SK-N-SH (cell line): ENCODE measurements around the gene GNG14. TPM values are rescaled to one million over a fixed set of nuclear protein-coding genes. Genes with fewer than 3 reads are reported as not detected.

Experiments used
- CTCF ChIA-PET: fragments of 300-600, 350-600 bp; formaldehyde crosslinking; extraction: SDS; loops from one replicate; lab custom pipeline; 2021; lab: Yijun Ruan, JAX
- POLR2A ChIA-PET: fragments of 350-600 bp; sonication (Branson Sonifier 250); formaldehyde crosslinking; extraction: SDS; loops from one replicate; lab custom pipeline; 2020; ENCODE audit warnings: antibody characterized with exemption, inconsistent platforms; lab: Yijun Ruan, JAX
- DNase-seq: peaks from one replicate; pipeline ENCODE4 v3.0.0; 2012
- H2AFZ ChIP-seq: fragments of 200-600 bp; sonication (generic); 2 replicates; pipeline ENCODE4 v1.8.1; 2016; ENCODE audit warnings: antibody characterized with exemption, mild to moderate bottlenecking, low read depth
- H3F3A ChIP-seq: fragments of 200-600 bp; sonication (generic); replicated peaks from 2 replicates; pipeline ENCODE3; 2016; ENCODE audit warnings: antibody characterized with exemption, mild to moderate bottlenecking; ENCODE audit not compliant: insufficient read depth
- H3K27ac ChIP-seq, 2 experiments: fragments of 200-500 bp in 1 of 2; fragments of 200-600 bp in 1 of 2; sonication (Bioruptor generic) in 1 of 2; sonication (generic), shearing (Covaris generic) in 1 of 2; 2 replicates each; pipeline versions ENCODE4 v1.5.1 to v1.6.1; 2014 to 2016; ENCODE audit warnings: low read depth in 2 of 2, inconsistent platforms in 1 of 2, low read length in 1 of 2, mild to moderate bottlenecking in 1 of 2, mixed read lengths in 1 of 2
- H3K27me3 ChIP-seq: fragments of 200-600 bp; sonication (generic), shearing (Covaris generic); 2 replicates; pipeline ENCODE4 v1.6.1; 2016; ENCODE audit warnings: mixed run types; ENCODE audit not compliant: insufficient read depth
- H3K36me3 ChIP-seq, 2 experiments: fragments of 200-500 bp in 1 of 2; fragments of 200-600 bp in 1 of 2; sonication (Bioruptor generic) in 1 of 2; sonication (generic) in 1 of 2; replicated peaks in 1 of 2; 2 replicates each; pipeline versions ENCODE3 to v1.5.1; 2014 to 2016; ENCODE audit warnings: low read length in 1 of 2, mild to moderate bottlenecking in 1 of 2; ENCODE audit not compliant: insufficient read depth in 2 of 2, control insufficient read depth in 1 of 2
- H3K4me1 ChIP-seq, 2 experiments: fragments of 200-500 bp in 1 of 2; fragments of 200-600 bp in 1 of 2; sonication (Bioruptor generic) in 1 of 2; sonication (generic), shearing (Covaris generic) in 1 of 2; 2 replicates each; pipeline versions ENCODE4 v1.5.1 to v1.6.1; 2014 to 2016; ENCODE audit warnings: low read depth in 1 of 2, low read length in 1 of 2, mixed run types in 1 of 2; ENCODE audit not compliant: insufficient read depth in 2 of 2, control insufficient read depth in 1 of 2
- H3K4me2 ChIP-seq: fragments of 200-600 bp; sonication (generic), shearing (Covaris generic); 2 replicates; pipeline ENCODE4 v1.6.1; 2017; ENCODE audit warnings: mixed run types
- H3K4me3 ChIP-seq, 2 experiments: fragments of 200-500 bp in 1 of 2; fragments of 200-600 bp in 1 of 2; sonication (Bioruptor generic) in 1 of 2; sonication (generic), shearing (Covaris generic) in 1 of 2; 2 replicates each; pipeline versions ENCODE4 v1.5.1 to v1.8.1; 2014 to 2016; ENCODE audit warnings: low read depth in 2 of 2, inconsistent platforms in 1 of 2, low read length in 1 of 2, mild to moderate bottlenecking in 1 of 2, mixed read lengths in 1 of 2, moderate library complexity in 1 of 2
- H3K79me2 ChIP-seq: fragments of 200-600 bp; sonication (generic); 2 replicates; pipeline ENCODE4 v1.8.1; 2017; ENCODE audit warnings: mild to moderate bottlenecking; ENCODE audit not compliant: insufficient read depth
- H3K9ac ChIP-seq: fragments of 200-600 bp; sonication (generic); 2 replicates; pipeline ENCODE4 v1.6.1; 2017; ENCODE audit warnings: mixed run types
- H3K9me2 ChIP-seq: fragments of 200-600 bp; sonication (generic); 2 replicates; pipeline ENCODE4 v1.6.1; 2017; ENCODE audit warnings: mixed run types
- H3K9me3 ChIP-seq: fragments of 200-600 bp; sonication (generic); 2 replicates; pipeline ENCODE4 v1.6.1; 2017; ENCODE audit warnings: mixed run types, mild to moderate bottlenecking, moderate library complexity
- H4K20me1 ChIP-seq: fragments of 200-600 bp; sonication (generic); 2 replicates; pipeline ENCODE4 v1.6.1; 2017; ENCODE audit warnings: mild to moderate bottlenecking, mixed run types; ENCODE audit not compliant: insufficient read depth
- ELF1 ChIP-seq: IDR thresholded peaks from 2 replicates; pipeline ENCODE4 v1.4.0; 2012
- EP300 ChIP-seq, 2 experiments: IDR thresholded peaks; 2 replicates each; pipeline versions ENCODE4 v1.4.0 to v1.6.1; 2012; ENCODE audit warnings: borderline replicate concordance in 1 of 2, low read depth in 1 of 2, low read length in 1 of 2
- FOSL2 ChIP-seq: IDR thresholded peaks from 2 replicates; pipeline ENCODE4 v1.4.0; 2012; ENCODE audit warnings: low read depth, mild to moderate bottlenecking, moderate library complexity, borderline replicate concordance
- FOXJ3 ChIP-seq: sonication (generic); formaldehyde crosslinking; IDR thresholded peaks from 2 replicates; pipeline ENCODE4 v1.5.1; 2020; ENCODE audit warnings: mild to moderate bottlenecking, missing genetic modification reagents
- FOXM1 ChIP-seq: IDR thresholded peaks from 2 replicates; pipeline ENCODE4 v1.4.0; 2012; ENCODE audit warnings: low read depth, mild to moderate bottlenecking
- GABPA ChIP-seq: IDR thresholded peaks from 2 replicates; pipeline ENCODE4 v1.4.0; 2012; ENCODE audit warnings: low read depth, mild to moderate bottlenecking
- GATA2 ChIP-seq: sonication (generic); formaldehyde crosslinking; IDR thresholded peaks from 2 replicates; pipeline ENCODE4 v1.5.0; 2020; ENCODE audit warnings: mild to moderate bottlenecking, missing genetic modification reagents
- JUND ChIP-seq: IDR thresholded peaks from 2 replicates; pipeline ENCODE4 v1.4.0; 2012
- MEF2A ChIP-seq: IDR thresholded peaks from 2 replicates; pipeline ENCODE4 v1.4.0; 2012; ENCODE audit warnings: low read depth, borderline replicate concordance
- MXI1 ChIP-seq: IDR thresholded peaks from 2 replicates; pipeline ENCODE4 v1.6.1; 2012; ENCODE audit warnings: mild to moderate bottlenecking, low read depth, low read length, improper control_type of control experiment
- NFIC ChIP-seq: IDR thresholded peaks from 2 replicates; pipeline ENCODE4 v1.4.0; 2012; ENCODE audit warnings: borderline replicate concordance
- NRF1 ChIP-seq: IDR thresholded peaks from 2 replicates; pipeline ENCODE4 v1.6.1; 2012; ENCODE audit warnings: low read depth, mild to moderate bottlenecking, low read length
- POLR2AphosphoS5 ChIP-seq: IDR thresholded peaks from 2 replicates; pipeline ENCODE4 v1.6.1; 2012; ENCODE audit warnings: low read depth, low read length
- RXRA ChIP-seq: IDR thresholded peaks from 2 replicates; pipeline ENCODE4 v1.4.0; 2012; ENCODE audit warnings: low read depth, mild to moderate bottlenecking, borderline replicate concordance
- SIN3A ChIP-seq: IDR thresholded peaks from 2 replicates; pipeline ENCODE4 v1.6.1; 2012; ENCODE audit warnings: low read depth, mild to moderate bottlenecking, low read length, moderate library complexity, borderline replicate concordance
- TCF12 ChIP-seq: IDR thresholded peaks from 2 replicates; pipeline ENCODE4 v1.4.0; 2012
- TEAD4 ChIP-seq: IDR thresholded peaks from 2 replicates; pipeline ENCODE4 v1.4.0; 2012; ENCODE audit warnings: mild to moderate bottlenecking, borderline replicate concordance; ENCODE audit not compliant: insufficient read depth
- YY1 ChIP-seq: IDR thresholded peaks from 2 replicates; pipeline ENCODE4 v1.4.0; 2012; ENCODE audit warnings: low read depth, mild to moderate bottlenecking
- WGBS: methylation state at CpG from one replicate; pipeline ENCODE4 v1.1.6; 2017; ENCODE audit warnings: low lambda C conversion rate; 5-methylcytosine and 5-hydroxymethylcytosine counted together
- polyA plus RNA-seq, 3 experiments: library from polyadenylated mRNA; depleted of rRNA; stranded (reverse); fragments of >200 nt; gene quantifications; 2 replicates each; pipeline ENCODE4 v1.2.3, GENCODE V29; 2012
- TF ChIP-seq, protein P1 (sequence below): fragments of 150-350 bp; IDR thresholded peaks from 2 replicates; pipeline ENCODE4 v1.6.1; 2016; ENCODE audit warnings: mild to moderate bottlenecking, low read depth, low read length
- TF ChIP-seq, protein P2 (sequence below): fragments of 150-350 bp; IDR thresholded peaks from 2 replicates; pipeline ENCODE4 v1.6.1; 2017; ENCODE audit warnings: antibody characterized with exemption, low read length, low read depth, borderline replicate concordance
- TF ChIP-seq, protein P3 (sequence below): IDR thresholded peaks from 2 replicates; pipeline ENCODE4 v1.4.0; 2012; ENCODE audit warnings: low read depth
- TF ChIP-seq, protein P4 (sequence below): IDR thresholded peaks from 2 replicates; pipeline ENCODE4 v1.4.0; 2012; ENCODE audit warnings: low read depth, borderline replicate concordance

Gene GNG14
- polyA plus RNA-seq, 1 of the 3 experiments (the other 2 are of a cell fraction): not detected

DNA sequence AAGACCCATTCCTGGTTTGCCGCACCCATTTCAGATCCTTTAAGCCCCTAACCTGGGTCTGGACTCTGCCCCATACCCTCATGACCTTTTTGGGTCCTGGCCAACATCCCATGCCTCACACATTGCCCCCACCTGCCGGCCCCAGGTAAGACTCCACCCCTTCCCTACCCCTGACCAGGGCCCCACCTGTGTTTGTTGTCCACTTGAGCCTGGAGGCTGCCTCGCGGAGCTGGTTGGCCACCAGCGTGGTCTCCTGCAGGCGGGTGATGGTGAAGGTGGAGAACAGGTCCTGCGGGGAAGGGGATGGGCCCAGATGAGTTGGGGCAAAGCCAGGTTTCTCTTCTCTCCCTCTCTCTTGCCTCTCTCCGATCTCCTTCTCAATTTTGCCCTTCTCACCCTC is 40.8 kb upstream of the GNG14 start:
- H3K9ac ChIP-seq: no peak overlapping the region
- no peak overlapping the region for H3K27ac ChIP-seq
- no peaks in the 10 kb centered on the region for H3F3A ChIP-seq
- peaks cover 0 to 8% of the 10 kb centered on the region in 2 experiments; a peak in 1 of 4 replicates for H3K4me1 ChIP-seq
- no peaks in the 10 kb centered on the region for H3K9me3 ChIP-seq
- H3K4me2 ChIP-seq: no peak overlapping the region
- POLR2A ChIA-PET: no interaction called here
- H3K27me3 ChIP-seq: no peaks in the 10 kb centered on the region
- CTCF ChIA-PET: interaction anchor here (1.6 kb wide), 1 partner anchor 25 kb away, joined by 9 read pairs; no protein-coding TSS in a partner anchor
- H3K79me2 ChIP-seq: no peaks in the 10 kb centered on the region
- no peak for TF ChIP-seq TEAD4
- TF ChIP-seq SIN3A: no peak
- no peak for TF ChIP-seq FOXJ3
- TF ChIP-seq, protein P1, sequence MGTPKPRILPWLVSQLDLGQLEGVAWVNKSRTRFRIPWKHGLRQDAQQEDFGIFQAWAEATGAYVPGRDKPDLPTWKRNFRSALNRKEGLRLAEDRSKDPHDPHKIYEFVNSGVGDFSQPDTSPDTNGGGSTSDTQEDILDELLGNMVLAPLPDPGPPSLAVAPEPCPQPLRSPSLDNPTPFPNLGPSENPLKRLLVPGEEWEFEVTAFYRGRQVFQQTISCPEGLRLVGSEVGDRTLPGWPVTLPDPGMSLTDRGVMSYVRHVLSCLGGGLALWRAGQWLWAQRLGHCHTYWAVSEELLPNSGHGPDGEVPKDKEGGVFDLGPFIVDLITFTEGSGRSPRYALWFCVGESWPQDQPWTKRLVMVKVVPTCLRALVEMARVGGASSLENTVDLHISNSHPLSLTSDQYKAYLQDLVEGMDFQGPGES: no peak
- no peak for TF ChIP-seq RXRA
- TF ChIP-seq, protein P2, sequence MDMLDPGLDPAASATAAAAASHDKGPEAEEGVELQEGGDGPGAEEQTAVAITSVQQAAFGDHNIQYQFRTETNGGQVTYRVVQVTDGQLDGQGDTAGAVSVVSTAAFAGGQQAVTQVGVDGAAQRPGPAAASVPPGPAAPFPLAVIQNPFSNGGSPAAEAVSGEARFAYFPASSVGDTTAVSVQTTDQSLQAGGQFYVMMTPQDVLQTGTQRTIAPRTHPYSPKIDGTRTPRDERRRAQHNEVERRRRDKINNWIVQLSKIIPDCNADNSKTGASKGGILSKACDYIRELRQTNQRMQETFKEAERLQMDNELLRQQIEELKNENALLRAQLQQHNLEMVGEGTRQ: no peak
- TF ChIP-seq, protein P3, sequence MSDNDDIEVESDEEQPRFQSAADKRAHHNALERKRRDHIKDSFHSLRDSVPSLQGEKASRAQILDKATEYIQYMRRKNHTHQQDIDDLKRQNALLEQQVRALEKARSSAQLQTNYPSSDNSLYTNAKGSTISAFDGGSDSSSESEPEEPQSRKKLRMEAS: no peak
- H3K9me2 ChIP-seq: no peaks in the 10 kb centered on the region
- no peak overlapping the region for H2AFZ ChIP-seq
- DNase-seq: peak; percentile 27
- WGBS: 86% methylated on average over 7 of the region's 8 CpGs
- H3K36me3 ChIP-seq: no peaks in the 10 kb centered on the region
- no peaks in the 10 kb centered on the region for H4K20me1 ChIP-seq
- H3K4me3 ChIP-seq: no peak overlapping the region

DNA sequence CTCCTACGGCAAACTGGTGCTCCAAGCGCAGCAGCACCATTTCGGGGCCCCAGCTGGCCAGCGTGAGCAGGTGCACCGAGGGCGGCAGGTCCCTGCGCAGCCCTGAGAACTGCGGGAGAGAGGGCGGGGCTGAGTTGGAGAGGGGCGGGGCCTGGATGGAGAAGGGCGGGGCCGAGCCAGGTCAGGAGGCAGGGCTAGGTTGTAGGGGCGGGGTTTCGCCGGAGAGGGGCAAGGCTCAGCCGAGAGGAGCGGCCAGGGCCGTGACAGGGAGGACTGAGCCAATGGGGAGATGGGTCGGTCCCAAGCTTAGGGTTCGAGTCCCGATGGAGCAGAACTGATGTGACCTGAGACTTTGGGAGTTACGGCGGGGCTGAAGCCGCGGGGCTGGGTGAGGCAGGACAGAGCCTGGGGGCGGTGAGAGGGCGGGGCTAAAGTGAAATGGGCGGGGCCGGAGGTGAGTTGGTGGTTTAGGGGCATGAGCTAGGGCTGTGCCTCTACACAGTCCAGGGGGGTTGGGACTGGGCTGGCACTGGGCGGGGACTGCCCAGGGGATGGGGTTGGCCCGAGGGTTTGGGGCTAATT is 40.2 kb upstream of the GNG14 start:
- TF ChIP-seq MXI1 (no peak), YY1 (no peak), RXRA (no peak), FOXM1 (no peak), POLR2AphosphoS5 (no peak), SIN3A (no peak), GATA2 (CRISPR knock-in tag) (no peak), ELF1 (no peak), FOSL2 (no peak), JUND (no peak), NRF1 (no peak), EP300 (IDR thresholded peaks at IDR 0.05; ENCODE audit: borderline replicate concordance in 1 of 2, low read depth in 1 of 2, low read length in 1 of 2) (no peak), NFIC (no peak), MEF2A (no peak), GABPA (no peak), TCF12 (no peak), FOXJ3 (no peak)
- TF ChIP-seq, protein P3: no peak
- TF ChIP-seq, protein P2: no peak
- TF ChIP-seq, protein P4, sequence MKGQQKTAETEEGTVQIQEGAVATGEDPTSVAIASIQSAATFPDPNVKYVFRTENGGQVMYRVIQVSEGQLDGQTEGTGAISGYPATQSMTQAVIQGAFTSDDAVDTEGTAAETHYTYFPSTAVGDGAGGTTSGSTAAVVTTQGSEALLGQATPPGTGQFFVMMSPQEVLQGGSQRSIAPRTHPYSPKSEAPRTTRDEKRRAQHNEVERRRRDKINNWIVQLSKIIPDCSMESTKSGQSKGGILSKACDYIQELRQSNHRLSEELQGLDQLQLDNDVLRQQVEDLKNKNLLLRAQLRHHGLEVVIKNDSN: no peak
- no peaks in the 10 kb centered on the region for H3F3A ChIP-seq
- ChIA-PET POLR2A (no interaction called here), CTCF (no interaction called here)
- peak; percentile 88 for DNase-seq
- no peak overlapping the region for H3K27ac ChIP-seq
- peak overlapping the region in 1 of 2 experiments; percentile 35; a peak in 3 of 4 replicates for H3K4me3 ChIP-seq
- no peaks in the 10 kb centered on the region for H3K36me3 ChIP-seq
- no peaks in the 10 kb centered on the region for H3K9me3 ChIP-seq
- H3K4me2 ChIP-seq: no peak overlapping the region; the same call in 1 of the 2 replicates
- H2AFZ ChIP-seq: no peak overlapping the region
- no peak overlapping the region for H3K9ac ChIP-seq
- H3K79me2 ChIP-seq: no peaks in the 10 kb centered on the region
- no peaks in the 10 kb centered on the region for H3K9me2 ChIP-seq
- H3K27me3 ChIP-seq: no peaks in the 10 kb centered on the region
- no peaks in the 10 kb centered on the region for H4K20me1 ChIP-seq
- WGBS: 36% methylated on average over 26 of the region's 31 CpGs
- peaks cover 0 to 8% of the 10 kb centered on the region in 2 experiments; a peak in 1 of 4 replicates for H3K4me1 ChIP-seq
